ENCODE measurements around the gene ZC3H12C. TPM values are rescaled to one million over a fixed set of nuclear protein-coding genes. Genes with fewer than 3 reads are reported as not detected.

Gene ZC3H12C
- total RNA-seq, 2 donors from 2014 or later: 13.6 to 24.8 TPM

Other genes with a start within 250 kb of the ZC3H12C start
- 100 to 1,000 TPM; 111 to 131 TPM for gene RDX, start 203.2 kb downstream of the ZC3H12C start, total RNA-seq